NCI-H446 (cell line): ENCODE measurements around the gene CCDC74B.
"Not testable (repeated sequence)": the region's sequence is repeated elsewhere in the genome, so short reads cannot be mapped to it uniquely, and the experiment has no call there.

Experiments
- DNase-seq, 2 experiments: peaks; one replicate each; lab custom pipeline; 2025; lab: John Stamatoyannopoulos, UW

CCDC74B gene

GRCh38 chr2:130150181-130151144, 5.6 kb upstream of the CCDC74B start:
- no peak for DNase-seq

DNA sequence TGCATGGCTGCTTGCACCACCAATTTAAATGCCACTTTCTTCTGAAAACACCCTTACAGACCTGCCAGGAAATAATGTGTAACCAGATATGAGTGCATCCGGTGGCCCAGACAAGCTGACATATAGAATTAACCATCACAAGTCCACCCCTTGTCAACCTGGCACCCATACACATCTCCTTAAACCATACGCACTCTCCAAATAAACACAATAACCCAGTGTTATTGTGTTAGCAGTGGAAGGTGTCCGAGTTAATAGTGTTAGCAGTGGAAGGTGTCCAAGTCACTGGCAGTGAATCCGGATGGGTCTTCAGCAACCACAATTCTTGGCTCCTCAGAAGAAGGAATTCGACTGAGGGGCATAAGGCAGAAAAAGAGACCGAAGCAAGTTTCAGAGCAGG, 3.6 kb upstream of the CCDC74B start:
- not testable (repeated sequence) for DNase-seq

GRCh38 chr2:130143266-130144039, 1.5 kb downstream of the CCDC74B start:
- DNase-seq, result not testable (repeated sequence)

DNA sequence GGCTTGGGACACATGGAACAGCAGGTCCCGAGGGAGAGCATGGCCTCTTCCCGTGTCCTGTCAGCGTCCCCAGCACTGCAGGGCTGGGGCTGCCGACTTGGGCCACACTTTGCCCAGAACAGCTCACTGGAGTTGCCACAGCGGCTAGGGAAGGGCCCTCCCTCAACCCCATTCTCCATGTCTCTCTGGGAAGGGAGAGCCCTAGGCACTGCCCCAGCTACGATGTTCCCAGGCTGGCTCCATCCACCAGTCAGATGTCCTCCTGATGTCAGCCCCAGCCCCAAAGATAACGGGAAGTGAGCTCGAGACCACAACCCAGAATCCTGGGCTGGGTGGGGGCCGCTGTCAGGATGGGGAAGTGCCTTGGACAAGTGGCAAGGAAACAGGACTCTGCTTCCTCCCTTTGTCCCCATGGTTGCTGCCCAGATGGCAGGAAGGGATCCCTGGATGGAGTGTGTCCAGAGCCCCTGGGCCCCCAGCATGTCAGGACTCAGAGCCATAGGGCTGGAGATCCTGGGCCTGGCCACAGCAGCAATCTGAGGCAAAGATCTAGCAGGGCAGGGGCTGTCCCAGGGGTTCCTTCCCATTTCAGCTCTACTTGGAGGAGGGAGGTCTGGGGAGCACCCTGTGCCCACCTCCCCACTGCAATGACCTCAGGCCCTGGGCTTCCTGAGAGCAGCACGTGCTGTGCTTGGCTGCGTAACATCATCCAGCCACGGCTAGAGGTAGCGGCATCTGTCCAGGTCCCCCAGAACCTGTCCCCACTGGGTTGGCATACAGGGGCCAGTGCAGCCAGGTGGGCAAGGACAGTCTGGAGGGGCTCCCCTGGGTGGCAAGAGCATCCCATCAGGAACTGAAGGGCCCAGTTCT, 2.3 kb downstream of the CCDC74B start:
- DNase-seq, result not testable (repeated sequence)

DNA sequence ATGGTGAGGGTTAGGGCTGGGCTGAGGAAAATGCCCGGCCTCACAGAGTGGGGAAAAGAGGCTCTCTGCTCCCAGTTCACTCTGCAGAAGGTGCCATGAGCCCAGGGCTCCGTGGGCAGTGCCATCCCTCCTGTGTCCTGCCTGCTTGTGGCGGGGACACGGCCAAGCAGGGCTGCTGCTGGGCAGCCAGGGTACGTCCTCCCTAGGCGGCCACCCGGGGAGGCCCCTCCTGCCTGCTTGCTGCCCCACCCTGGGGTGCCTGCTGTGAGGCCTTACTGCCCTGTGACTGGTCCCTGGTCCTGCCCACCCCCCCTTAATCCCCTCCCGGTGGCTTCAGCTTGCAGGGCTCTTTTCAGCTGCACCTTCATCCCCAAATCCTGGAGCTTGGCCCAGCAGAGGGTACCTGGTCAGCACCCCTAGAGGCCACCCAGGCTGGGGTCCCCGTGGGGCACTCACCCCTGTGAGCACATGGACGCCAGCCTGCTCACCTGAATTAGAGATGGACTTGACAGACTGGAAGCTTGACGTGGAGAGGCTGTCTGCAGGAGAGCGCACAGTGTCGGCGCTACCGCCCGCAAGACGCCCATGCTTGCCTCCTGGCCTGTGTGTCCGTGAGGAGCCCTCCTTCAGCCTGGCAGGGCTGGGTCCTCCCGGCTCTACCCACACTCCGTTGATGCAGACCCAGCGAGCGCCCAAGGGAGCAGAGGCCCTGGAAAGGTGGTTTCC, 3.1 kb downstream of the CCDC74B start:
- DNase-seq, result not testable (repeated sequence)

DNA sequence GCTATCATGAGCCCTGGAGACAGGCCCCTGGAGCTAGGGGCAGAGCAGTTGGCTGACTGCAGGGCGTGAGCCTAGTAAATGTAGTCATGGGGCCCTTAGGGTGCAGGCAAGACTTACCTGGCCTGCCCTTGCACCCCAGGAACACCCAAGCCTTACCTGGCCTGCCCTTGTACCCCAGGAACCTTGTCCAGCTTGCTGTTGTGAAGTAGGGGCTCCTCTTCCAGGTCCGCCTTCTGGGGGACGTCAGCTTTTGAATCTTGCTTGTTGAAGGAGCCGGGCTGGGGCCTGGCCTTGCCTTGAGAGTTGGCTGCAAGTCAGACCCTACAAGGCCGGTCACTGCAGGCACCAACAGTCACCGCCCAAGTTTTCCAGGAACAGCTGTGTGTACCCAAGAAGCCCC, 3.9 kb downstream of the CCDC74B start:
- not testable (repeated sequence) for DNase-seq

DNA sequence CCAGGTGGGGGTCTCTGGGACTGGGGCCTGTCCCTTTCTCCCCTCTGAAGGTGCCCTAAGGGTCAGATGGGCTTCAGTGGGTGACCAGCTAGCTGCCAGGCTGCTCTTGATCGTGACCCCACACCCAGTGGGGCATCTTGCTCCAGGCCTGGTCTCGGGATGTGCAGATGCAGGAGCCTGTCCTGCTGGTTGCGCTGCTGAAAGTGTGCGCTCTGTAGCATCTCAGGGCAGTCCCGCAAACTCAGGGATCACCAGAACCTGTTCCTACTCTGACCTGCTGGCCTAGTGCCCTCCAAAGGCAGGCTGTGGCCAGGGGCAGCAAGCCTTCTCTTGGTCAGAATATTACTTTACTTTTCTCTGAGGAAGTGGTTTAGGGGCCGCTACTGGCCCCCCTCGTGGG, 4.4 kb downstream of the CCDC74B start:
- DNase-seq, result not testable (repeated sequence)

DNA sequence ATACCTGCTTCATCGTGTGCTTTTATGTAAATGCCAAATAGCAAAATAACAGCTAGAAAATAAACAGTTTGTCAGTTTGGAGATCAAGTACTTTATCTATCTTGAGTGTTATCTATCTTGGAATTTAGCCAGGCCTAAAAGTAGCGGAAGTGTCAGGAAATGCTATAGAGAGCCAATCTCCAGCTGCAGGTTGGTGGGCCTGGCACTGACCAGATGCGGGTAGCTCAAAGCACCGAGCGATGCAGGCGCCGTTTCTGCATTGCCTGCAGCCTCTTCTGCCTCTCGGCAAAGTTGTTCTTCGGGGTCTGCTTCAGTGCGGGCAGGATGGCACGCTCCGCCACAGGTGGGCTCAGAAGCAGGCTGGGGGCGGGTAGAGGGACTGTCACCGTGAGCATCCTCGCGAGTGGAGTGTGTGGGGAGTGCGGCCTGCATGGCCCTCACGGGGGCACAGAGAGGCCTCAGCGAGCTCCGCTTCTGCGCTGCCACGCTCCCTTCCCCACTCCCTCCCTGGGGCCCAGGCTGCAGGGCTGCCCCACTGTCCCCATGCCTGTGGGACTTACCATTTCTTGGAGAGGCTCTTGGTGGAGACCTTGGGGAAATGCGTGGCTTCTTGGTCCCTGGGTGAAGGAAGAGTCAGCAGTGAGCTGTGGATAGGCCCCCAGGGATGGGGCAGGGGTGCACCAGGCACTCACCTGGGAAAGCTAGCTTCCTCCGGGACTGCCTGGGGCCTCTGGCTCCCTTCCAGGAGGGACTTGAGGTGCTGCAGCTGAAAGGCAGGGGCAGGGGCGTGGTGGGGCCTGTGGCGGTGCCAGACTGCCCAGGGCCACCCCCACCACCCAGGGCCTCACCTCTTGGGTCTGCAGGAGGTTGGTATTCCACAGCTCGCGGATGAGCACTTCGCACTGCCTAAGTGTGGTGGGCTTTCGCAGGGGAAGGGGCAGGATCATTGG, 5.3 kb downstream of the CCDC74B start:
- DNase-seq, result not testable (repeated sequence)

DNA sequence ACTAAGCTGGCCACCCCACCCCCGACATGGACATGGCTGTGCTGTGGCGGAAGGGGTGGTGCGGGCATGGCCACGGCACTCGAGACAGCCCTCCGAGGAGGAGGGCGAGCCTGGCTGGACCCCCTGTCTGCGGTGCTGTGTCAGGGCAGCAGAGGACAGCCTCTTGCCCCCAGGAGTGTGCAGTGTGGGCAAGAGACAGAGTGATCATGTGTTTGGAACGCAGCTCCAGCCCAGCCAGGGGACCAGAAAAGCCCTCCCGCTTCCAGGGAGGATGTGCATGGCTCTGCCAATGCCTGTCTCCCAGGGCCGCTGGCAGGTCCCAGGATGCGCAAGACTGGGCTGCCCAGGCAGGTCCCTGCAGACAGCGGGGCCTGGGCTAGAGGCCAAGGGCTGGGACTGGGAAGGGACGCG, 6.1 kb downstream of the CCDC74B start:
- DNase-seq, result not testable (repeated sequence)

GRCh38 chr2:130138326-130138725, 6.6 kb downstream of the CCDC74B start:
- not testable (repeated sequence) for DNase-seq

GRCh38 chr2:130137118-130137517, 7.8 kb downstream of the CCDC74B start:
- DNase-seq, result not testable (repeated sequence)

- DNase-seq, result not testable (repeated sequence)
Measured at GRCh38 chr2:130136546-130136945, 8.4 kb downstream of the CCDC74B start.

DNA sequence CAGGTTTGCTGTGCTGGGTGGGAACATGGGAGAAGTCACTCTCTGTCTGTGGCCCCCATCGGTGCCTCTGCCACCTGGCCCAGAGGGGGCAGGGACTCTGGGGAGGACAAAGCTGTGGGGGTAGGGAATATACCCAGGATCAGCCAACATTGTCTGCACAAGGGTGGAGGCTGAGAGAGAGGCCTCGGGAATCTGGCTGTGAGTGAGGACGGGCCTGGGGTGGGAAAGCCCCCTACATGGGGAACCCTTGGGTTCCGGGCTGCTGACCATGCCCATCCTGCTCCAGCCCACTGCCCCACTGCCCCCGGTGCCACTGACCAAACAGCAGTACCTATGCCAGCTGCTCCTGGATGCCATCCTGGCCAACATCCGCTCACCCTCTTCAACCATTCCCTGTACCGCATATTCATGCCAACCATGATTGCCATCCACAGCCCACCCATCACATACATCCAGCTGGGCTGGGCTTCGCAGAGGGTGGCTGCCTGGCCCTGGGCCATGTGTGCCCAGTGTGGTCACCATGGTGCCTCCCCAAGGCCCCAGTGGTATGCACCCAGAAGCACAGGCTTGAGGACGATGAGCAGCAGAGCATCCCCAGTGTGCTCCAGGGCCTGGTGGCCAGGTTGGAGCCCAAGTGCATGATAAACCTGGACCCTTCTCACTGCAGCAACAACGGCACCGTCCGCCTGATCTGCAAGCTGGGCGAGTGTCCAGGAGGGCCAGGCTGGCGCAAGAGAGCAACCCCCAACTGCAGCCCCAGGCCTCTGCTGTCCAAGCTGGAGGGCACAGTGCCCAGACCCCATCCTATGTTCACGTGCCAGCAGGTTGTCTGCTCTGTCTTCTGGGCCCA, 9.0 kb downstream of the CCDC74B start:
- DNase-seq, result no peak

GRCh38 chr2:130129120-130129829, 15.6 kb downstream of the CCDC74B start, which contains the start of gene POTEF:
TSS of gene POTEF (minus strand) at chr2:130129222. CDS start at chr2:130120515, 8,707 bp downstream.
- DNase-seq, result not testable (repeated sequence)

- not testable (repeated sequence) for DNase-seq
Measured at GRCh38 chr2:130128464-130128863, 16.4 kb downstream of the CCDC74B start.

DNA sequence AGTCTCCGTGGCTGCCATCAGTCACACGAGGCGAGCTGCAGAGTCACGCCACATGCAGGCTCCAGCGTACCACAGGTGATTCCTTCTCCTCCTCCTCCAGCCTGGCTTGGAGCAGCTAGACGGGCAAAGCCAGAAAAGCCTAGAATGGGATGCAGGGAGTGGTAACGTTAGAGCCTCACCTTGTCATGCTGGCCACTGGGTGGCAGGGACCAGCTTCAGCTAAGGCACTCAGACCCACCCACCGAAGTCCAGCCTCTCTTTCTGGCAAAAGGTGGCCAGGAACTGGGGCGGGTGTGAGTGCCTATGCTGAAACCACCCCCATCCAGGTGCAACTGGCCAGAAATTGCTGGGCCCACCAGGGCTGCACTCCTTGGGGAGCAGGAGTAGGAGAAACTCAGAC, 17.2 kb downstream of the CCDC74B start:
- DNase-seq, result not testable (repeated sequence)

GRCh38 chr2:130120924-130121323, 24.0 kb downstream of the CCDC74B start:
- DNase-seq, result not testable (repeated sequence)
